Measurements from ENCODE around the gene CD300LG.
A peak's percentile ranks its signal among the peaks of the same experiment; 100 is the strongest.

Gene CD300LG

DNA sequence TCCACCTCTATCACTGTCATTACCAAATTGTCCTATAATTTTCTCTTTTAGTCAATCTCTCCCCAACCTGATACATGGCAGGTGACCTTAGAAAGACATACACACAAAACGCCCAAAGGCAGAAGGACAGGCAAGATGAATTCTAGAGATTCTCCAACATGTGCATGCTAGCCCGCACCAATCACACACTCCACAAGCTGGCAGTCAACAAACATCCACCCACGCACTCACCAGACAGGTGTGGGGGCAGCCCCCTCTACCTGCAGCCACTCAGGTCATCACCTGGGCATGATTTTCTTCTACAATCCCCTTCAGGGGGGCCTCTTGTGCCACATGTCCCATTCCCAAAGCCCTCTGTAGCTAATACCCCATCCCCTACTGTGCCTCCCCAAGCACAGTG lies 50.9 kb downstream of the CD300LG start:
- no peak for DNase-seq (ENCODE audit: low read depth)
- TF ChIP-seq, protein P1, sequence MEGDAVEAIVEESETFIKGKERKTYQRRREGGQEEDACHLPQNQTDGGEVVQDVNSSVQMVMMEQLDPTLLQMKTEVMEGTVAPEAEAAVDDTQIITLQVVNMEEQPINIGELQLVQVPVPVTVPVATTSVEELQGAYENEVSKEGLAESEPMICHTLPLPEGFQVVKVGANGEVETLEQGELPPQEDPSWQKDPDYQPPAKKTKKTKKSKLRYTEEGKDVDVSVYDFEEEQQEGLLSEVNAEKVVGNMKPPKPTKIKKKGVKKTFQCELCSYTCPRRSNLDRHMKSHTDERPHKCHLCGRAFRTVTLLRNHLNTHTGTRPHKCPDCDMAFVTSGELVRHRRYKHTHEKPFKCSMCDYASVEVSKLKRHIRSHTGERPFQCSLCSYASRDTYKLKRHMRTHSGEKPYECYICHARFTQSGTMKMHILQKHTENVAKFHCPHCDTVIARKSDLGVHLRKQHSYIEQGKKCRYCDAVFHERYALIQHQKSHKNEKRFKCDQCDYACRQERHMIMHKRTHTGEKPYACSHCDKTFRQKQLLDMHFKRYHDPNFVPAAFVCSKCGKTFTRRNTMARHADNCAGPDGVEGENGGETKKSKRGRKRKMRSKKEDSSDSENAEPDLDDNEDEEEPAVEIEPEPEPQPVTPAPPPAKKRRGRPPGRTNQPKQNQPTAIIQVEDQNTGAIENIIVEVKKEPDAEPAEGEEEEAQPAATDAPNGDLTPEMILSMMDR (IDR thresholded peaks at IDR 0.05; ENCODE audit: control insufficient read depth, extremely low read depth, insufficient read depth) = no peak
- no peak overlapping the region for H3K4me3 ChIP-seq (ENCODE audit: low read depth, low read length)

DNA sequence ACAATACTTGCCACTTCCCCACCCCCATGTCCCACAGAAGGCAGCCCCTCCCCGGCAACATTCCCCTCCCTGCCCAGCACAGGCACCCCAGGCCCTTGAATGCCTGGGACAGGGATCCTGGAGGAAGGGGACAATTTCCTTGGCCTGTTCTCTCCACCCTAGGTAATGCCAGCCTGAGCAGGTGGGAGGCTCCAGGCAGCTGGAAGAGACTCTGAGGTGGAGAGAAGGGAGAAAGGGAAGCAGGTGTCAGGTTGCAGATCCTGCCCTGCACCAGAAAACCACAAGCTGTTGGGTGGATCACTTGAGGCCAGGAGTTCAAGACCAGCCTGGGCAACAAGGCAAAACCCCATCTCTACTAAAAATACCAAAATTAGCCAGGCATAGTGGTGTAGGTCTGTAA lies 51.5 kb downstream of the CD300LG start:
- TF ChIP-seq, protein P1 (IDR thresholded peaks at IDR 0.05; ENCODE audit: control insufficient read depth, extremely low read depth, insufficient read depth) = no peak
- DNase-seq (ENCODE audit: low read depth) = no peak
- H3K4me3 ChIP-seq (ENCODE audit: low read depth, low read length) = no peak overlapping the region

DNA sequence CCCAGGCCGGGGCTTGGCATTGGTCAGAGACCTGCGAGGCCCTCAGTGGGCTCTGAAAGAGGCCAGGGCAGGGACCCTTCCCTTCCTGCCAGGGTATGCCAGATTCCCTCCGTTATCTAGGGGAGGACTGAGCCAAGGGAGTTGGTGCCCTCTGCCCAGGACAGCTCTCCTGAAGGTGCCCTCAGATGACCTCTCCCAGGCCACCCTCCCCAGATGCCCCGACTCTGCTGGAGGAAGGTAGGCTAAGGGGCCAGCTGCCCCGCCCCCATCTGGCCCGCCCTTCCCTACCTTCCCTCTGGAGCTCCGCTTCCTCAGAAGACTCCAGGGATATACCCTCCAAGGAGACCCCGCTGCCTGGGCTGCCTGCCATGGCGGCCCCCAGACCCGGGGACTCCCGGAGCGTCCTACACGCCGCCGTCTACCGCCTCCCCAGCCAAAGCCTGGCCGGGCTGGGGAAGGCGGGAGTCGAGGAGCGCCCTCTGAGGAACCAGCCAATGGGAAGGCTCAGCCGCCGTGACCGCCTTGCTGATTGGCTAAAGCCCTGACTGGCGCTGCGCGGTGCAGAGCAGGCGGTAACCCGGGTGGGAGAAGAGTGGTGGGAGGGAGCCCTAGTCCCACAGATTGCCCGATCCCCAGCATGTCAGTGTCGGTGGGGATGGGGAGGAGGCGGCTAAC lies 53.3 kb downstream of the CD300LG start:
- peak overlapping the region; percentile 78 for H3K4me3 ChIP-seq (ENCODE audit: low read depth, low read length)
- TF ChIP-seq, protein P1 (IDR thresholded peaks at IDR 0.05; ENCODE audit: control insufficient read depth, extremely low read depth, insufficient read depth) = no peak
- peak; percentile 17 for DNase-seq (ENCODE audit: low read depth)

DNA sequence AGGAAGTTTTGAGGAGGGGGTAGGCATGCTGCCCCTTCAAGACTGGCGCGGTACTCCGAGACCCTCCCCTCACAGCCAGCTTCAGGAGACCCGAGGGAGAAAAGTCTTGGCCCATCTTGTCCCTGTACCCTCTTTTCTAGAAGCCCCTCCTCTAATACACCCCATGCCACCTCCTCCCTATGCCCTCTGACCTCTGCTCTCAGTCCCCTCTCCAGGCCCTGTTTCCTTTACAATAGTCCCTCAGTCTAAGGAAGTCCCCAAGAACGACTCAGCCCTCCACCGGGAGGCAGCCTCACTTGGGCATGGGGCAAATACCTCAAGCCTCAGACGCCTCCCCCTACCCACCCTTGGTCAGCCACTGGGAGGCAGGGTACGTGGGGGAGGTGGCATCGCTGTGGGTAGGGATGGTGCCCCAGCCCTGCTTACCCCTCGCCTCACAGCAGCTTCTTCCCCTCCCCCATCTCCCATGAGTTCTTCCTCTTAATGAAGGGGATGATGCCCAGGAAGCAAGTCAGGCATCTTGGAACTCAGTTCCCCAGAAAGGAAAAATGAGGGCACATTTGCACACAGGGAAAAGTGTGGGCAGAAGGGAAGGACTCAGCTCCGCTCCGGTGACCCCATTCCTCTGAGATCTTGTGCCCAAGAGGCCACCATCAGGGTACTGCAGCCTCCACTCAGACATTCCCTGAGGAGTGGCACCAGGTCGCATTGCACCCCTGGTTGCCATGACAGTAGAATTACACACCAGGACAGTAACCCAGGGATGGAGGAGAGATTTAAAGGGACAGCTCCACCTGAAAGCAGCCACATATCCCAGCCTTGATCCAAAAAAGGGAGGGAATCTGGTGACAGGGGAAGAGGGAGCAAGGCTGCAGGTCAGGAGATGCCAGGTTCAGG lies 54.1 kb downstream of the CD300LG start:
- TF ChIP-seq, protein P1 (IDR thresholded peaks at IDR 0.05; ENCODE audit: control insufficient read depth, extremely low read depth, insufficient read depth) = no peak
- H3K4me3 ChIP-seq (ENCODE audit: low read depth, low read length) = peak overlapping the region; percentile 78
- DNase-seq (ENCODE audit: low read depth) = no peak

DNA sequence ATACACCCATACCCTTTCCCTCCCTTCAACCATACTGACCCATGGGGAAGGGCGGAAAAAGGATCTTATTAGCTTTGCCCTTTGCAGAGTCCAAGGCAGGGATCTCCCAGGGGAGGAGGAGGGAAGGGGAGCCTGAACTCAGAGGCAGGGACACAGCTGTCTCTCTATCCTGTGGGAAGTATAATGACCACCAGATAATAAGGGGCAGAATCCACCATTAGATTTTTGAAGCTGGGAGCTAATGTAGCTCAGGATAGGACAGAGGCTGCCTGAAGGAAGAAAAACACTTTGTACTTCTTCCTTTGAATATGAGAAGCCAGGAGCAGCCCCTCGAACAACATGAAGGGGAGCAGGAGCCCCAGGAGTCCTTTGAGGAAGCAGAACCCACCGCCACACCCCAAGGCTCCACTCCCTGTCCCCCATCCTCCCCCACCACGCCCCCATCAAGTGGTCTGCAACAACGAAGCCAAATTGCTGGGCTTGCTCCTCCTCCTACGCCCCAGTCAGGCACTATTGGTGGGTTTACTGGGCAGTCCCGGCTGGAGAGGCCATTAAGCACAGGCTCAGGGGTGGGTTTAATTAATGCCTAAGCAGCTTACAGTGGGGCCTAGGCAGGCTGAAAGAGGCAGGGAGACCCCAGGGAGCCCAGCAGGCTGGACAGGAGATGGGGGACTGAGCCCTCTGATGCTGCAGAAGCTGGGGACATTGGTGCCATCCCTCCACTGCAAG lies 55.0 kb downstream of the CD300LG start:
- no peak overlapping the region for H3K4me3 ChIP-seq (ENCODE audit: low read depth, low read length)
- no peak for DNase-seq (ENCODE audit: low read depth)
- TF ChIP-seq, protein P1 (IDR thresholded peaks at IDR 0.05; ENCODE audit: control insufficient read depth, extremely low read depth, insufficient read depth) = no peak

DNA sequence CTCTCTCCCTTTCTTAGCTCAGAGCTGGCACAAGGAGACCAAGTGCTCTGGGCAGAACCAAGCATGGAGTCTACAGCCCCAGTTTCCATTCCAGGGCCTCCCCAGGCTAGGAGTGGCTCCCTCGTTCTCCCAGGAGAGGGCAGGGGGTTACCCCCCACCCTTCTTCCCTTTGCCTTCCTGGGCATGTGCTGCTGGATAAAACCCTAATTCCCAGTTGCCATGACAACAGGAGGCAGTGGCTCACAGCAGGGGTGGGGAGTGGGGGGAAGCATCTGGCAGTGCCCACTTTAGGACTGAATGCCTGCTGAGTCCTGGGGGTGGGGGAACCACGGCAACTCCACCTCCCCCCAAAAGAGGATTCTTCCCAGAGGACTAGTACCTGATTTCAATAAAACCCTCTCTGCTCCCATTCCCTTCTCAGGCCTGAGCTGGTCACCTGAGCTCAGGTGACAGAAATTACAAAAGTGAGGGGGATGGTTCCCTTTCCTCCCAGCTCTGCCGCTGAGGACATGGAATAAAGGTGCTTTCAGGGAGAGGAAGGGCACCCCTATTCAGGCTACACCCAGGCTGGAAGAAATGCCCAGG lies 58.5 kb downstream of the CD300LG start:
- TF ChIP-seq, protein P1 (IDR thresholded peaks at IDR 0.05; ENCODE audit: control insufficient read depth, extremely low read depth, insufficient read depth) = no peak
- DNase-seq (ENCODE audit: low read depth) = no peak
- no peak overlapping the region for H3K4me3 ChIP-seq (ENCODE audit: low read depth, low read length)

Measured in LNCaP clone FGC (cell line).